Measurements from ENCODE around the gene AGO1. TPM values are rescaled to one million over a fixed set of nuclear protein-coding genes. Genes with fewer than 3 reads are reported as not detected.

AGO1 gene
- total and polyA plus RNA-seq, 4 donors = 3.7 to 28.6 (median 13.4) TPM

- Histone ChIP-seq H3K9ac (ENCODE audit: insufficient read depth in 1 of 2, low read length in 2 of 2) (no peak overlapping the region), H3K27ac (ENCODE audit: low read depth in 1 of 2, low read length in 1 of 2) (no peak overlapping the region), H3K36me3 (ENCODE audit: control insufficient read depth in 4 of 4, insufficient read depth in 4 of 4, low read length in 4 of 4) (peaks cover 16 to 50% (median 36%) of the 10 kb centered on the region in 4 donors), H3K4me3 (no peak overlapping the region), H3K4me1 (ENCODE audit: control insufficient read depth in 5 of 5, insufficient read depth in 5 of 5, low read length in 5 of 5) (no peaks in the 10 kb centered on the region), H3K9me3 (ENCODE audit: control insufficient read depth in 4 of 4, insufficient read depth in 3 of 4, low read length in 3 of 4) (peaks cover 0 to 3% (median 0%) of the 10 kb centered on the region in 4 donors), H3K27me3 (ENCODE audit: control insufficient read depth in 3 of 3, insufficient read depth in 3 of 3, low read length in 2 of 3) (no peaks in the 10 kb centered on the region)
- DNase-seq (no peak), ATAC-seq (ENCODE audit: insufficient read depth, low FRiP score) (no peak)
- TF ChIP-seq CTCF (IDR thresholded peaks at IDR 0.05; ENCODE audit: control extremely low read depth, extremely low read depth) = no peak
- 73 to 80% methylated on average over 2 of the region's 2 CpGs for WGBS, 2 donors
Observed at GRCh38 chr1:35835398-35835797, 47.6 kb upstream of the AGO1 start.

GRCh38 chr1:35836734-35837133 is 46.3 kb upstream of the AGO1 start:
- no peak overlapping the region for H3K4me3 ChIP-seq
- no peak overlapping the region for H3K27ac ChIP-seq (ENCODE audit: low read depth in 1 of 2, low read length in 1 of 2)
- no peak overlapping the region for H3K9ac ChIP-seq (ENCODE audit: insufficient read depth in 1 of 2, low read length in 2 of 2)
- H3K4me1 ChIP-seq (ENCODE audit: control insufficient read depth in 5 of 5, insufficient read depth in 5 of 5, low read length in 5 of 5) = no peaks in the 10 kb centered on the region
- no peak for TF ChIP-seq CTCF (IDR thresholded peaks at IDR 0.05; ENCODE audit: control extremely low read depth, extremely low read depth)
- H3K27me3 ChIP-seq (ENCODE audit: control insufficient read depth in 3 of 3, insufficient read depth in 3 of 3, low read length in 2 of 3) = no peaks in the 10 kb centered on the region
- ATAC-seq (ENCODE audit: insufficient read depth, low FRiP score) = no peak
- 96 to 100% methylated on average over 1 of the region's 1 CpG for WGBS, 2 donors
- peaks cover 0 to 3% (median 0%) of the 10 kb centered on the region in 4 donors for H3K9me3 ChIP-seq (ENCODE audit: control insufficient read depth in 4 of 4, insufficient read depth in 3 of 4, low read length in 3 of 4)
- peaks cover 21 to 52% (median 38%) of the 10 kb centered on the region in 4 donors for H3K36me3 ChIP-seq (ENCODE audit: control insufficient read depth in 4 of 4, insufficient read depth in 4 of 4, low read length in 4 of 4)
- no peak for DNase-seq

DNA sequence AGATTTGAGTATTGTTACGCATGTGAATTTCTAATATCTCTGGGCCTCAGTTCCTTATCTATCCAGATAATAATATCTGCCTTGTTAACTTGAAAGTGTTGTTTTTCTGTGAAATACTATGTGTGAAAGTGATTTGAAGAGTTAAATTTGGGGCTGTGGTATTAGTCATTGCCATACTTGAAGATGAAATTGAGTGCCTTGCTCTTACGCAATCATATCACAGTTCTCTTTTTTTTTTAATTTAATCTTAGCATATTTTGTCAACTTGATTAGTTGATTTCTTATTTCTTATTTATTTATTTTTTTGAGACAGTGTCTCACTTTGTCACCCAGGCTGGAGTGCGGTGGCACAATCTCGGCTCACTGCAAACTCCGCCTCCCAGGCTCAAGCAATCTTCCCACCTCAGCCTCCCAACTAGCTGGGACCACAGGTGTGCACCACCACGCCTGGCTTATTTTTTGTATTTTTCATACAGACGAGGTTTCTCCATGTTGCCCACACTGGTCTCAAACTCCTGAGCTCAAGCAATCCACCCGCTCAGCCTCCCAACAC is 44.2 kb upstream of the AGO1 start:
- TF ChIP-seq CTCF (IDR thresholded peaks at IDR 0.05; ENCODE audit: control extremely low read depth, extremely low read depth) = no peak
- no peak for DNase-seq
- peaks cover 27 to 55% (median 37%) of the 10 kb centered on the region in 4 donors for H3K36me3 ChIP-seq (ENCODE audit: control insufficient read depth in 4 of 4, insufficient read depth in 4 of 4, low read length in 4 of 4)
- H3K27ac ChIP-seq (ENCODE audit: low read depth in 1 of 2, low read length in 1 of 2) = no peak overlapping the region
- no peaks in the 10 kb centered on the region for H3K4me1 ChIP-seq (ENCODE audit: control insufficient read depth in 5 of 5, insufficient read depth in 5 of 5, low read length in 5 of 5)
- no peaks in the 10 kb centered on the region for H3K27me3 ChIP-seq (ENCODE audit: control insufficient read depth in 3 of 3, insufficient read depth in 3 of 3, low read length in 2 of 3)
- no peak for ATAC-seq (ENCODE audit: insufficient read depth, low FRiP score)
- H3K9ac ChIP-seq (ENCODE audit: insufficient read depth in 1 of 2, low read length in 2 of 2) = no peak overlapping the region
- 90 to 91% methylated on average over 8 of the region's 8 CpGs for WGBS, 2 donors
- H3K9me3 ChIP-seq (ENCODE audit: control insufficient read depth in 4 of 4, insufficient read depth in 3 of 4, low read length in 3 of 4) = peaks cover 0 to 3% (median 0%) of the 10 kb centered on the region in 4 donors
- H3K4me3 ChIP-seq = no peak overlapping the region

DNA sequence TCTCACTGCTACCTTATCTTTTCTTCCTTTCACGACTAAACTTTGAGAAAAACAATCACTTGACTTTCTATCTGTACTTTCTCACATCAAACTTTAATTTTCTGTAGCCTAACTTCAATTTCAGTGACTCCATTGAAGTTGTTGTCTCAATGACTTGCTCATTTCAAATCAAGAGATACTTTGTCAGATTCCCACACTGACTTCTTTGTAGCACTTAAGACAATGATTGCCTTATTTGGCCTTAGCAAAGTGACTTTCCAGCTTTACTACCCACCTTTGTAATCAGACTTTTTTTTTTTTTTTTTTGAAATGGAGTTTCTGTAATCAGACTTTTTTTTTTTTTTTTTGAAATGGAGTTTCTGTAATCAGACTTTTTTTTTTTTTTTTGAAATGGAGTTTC is 38.2 kb upstream of the AGO1 start:
- H3K4me1 ChIP-seq (ENCODE audit: control insufficient read depth in 5 of 5, insufficient read depth in 5 of 5, low read length in 5 of 5) = peaks cover 0 to 10% (median 0%) of the 10 kb centered on the region in 5 donors
- no peak for DNase-seq
- 77 to 86% methylated on average over 1 of the region's 1 CpG for WGBS, 2 donors
- H3K27ac ChIP-seq (ENCODE audit: low read depth in 1 of 2, low read length in 1 of 2) = no peak overlapping the region
- H3K36me3 ChIP-seq (ENCODE audit: control insufficient read depth in 4 of 4, insufficient read depth in 4 of 4, low read length in 4 of 4) = peaks cover 6 to 25% (median 19%) of the 10 kb centered on the region in 4 donors
- ATAC-seq (ENCODE audit: insufficient read depth, low FRiP score) = no peak
- H3K9me3 ChIP-seq (ENCODE audit: control insufficient read depth in 4 of 4, insufficient read depth in 3 of 4, low read length in 3 of 4) = no peaks in the 10 kb centered on the region
- H3K27me3 ChIP-seq (ENCODE audit: control insufficient read depth in 3 of 3, insufficient read depth in 3 of 3, low read length in 2 of 3) = no peaks in the 10 kb centered on the region
- H3K9ac ChIP-seq (ENCODE audit: insufficient read depth in 1 of 2, low read length in 2 of 2) = no peak overlapping the region
- TF ChIP-seq CTCF (IDR thresholded peaks at IDR 0.05; ENCODE audit: control extremely low read depth, extremely low read depth) = no peak
- no peak overlapping the region for H3K4me3 ChIP-seq
